Endothelial cell of umbilical vein (primary cell): ENCODE measurements around the gene EEF1AKMT3. TPM values are rescaled to one million over a fixed set of nuclear protein-coding genes. Genes with fewer than 3 reads are reported as not detected.

ENCODE experiments used
- BruUV-seq: library from RNA; stranded (reverse); fragments of 400-500 nt; replicated peaks from 2 replicates; lab custom pipeline; 2021; lab: Mats Ljungman, UMichigan
- CTCF ChIA-PET: fragments of 300-600, 350-600 bp; sonication (Branson Sonifier 250); formaldehyde crosslinking; loops from one replicate; lab custom pipeline; 2021; ENCODE audit warnings: antibody characterized with exemption, inconsistent platforms; lab: Charles Lee
- POLR2A ChIA-PET: fragments of 300-600, 350-600 bp; sonication (Branson Sonifier 250); formaldehyde crosslinking; loops from one replicate; lab custom pipeline; 2021; ENCODE audit warnings: antibody characterized with exemption, inconsistent platforms; lab: Charles Lee
- DNase-seq: peaks from one replicate; pipeline ENCODE4 v3.0.0-alpha.2; 2011; ENCODE audit warnings: low read depth, low spot score
- FAIRE-seq: peaks from 2 replicates; lab custom pipeline; 2011; peaks lifted over from hg19 to GRCh38; lab: Jason Lieb, UNC
- H2AFZ ChIP-seq: 2 replicates; pipeline ENCODE4 v1.6.0; 2012; ENCODE audit warnings: low read depth, low read length, control low read depth, inconsistent platforms
- H3K27ac ChIP-seq: 2 replicates; pipeline ENCODE4 v1.5.1; 2011; ENCODE audit warnings: low read depth, mild to moderate bottlenecking, control low read depth, low read length, moderate library complexity; ENCODE audit not compliant: insufficient read depth
- H3K27me3 ChIP-seq, 2 experiments: 2 replicates each; pipeline versions ENCODE4 v1.6.0 to v1.6.1; 2011; ENCODE audit warnings: low read length in 2 of 2, mixed read lengths in 1 of 2; ENCODE audit not compliant: control insufficient read depth in 2 of 2, insufficient read depth in 2 of 2
- H3K36me3 ChIP-seq, 2 experiments: 2 replicates in 1 of 2; 3 replicates in 1 of 2; pipeline ENCODE4 v1.5.1; 2011; ENCODE audit warnings: low read length in 2 of 2, mild to moderate bottlenecking in 1 of 2, moderate library complexity in 1 of 2; ENCODE audit not compliant: control insufficient read depth in 2 of 2, insufficient read depth in 2 of 2; ENCODE audit errors: extremely low read depth in 1 of 2
- H3K4me1 ChIP-seq: 3 replicates; pipeline ENCODE4 v1.5.1; 2011; ENCODE audit warnings: mild to moderate bottlenecking, low read length; ENCODE audit not compliant: control insufficient read depth, insufficient read depth; ENCODE audit errors: extremely low read depth
- H3K4me2 ChIP-seq: 2 replicates; pipeline ENCODE4 v1.6.1; 2011; ENCODE audit warnings: low read length, control low read depth, mixed read lengths; ENCODE audit not compliant: insufficient read depth
- H3K4me3 ChIP-seq, 3 experiments: fragments of 200-600 bp in 1 of 3; sonication (generic), shearing (Covaris generic) in 1 of 3; replicated peaks in 1 of 3; 2 replicates each; pipeline ENCODE4 v1.5.1; 2011 to 2016; ENCODE audit warnings: control low read depth in 3 of 3, low read length in 3 of 3, mild to moderate bottlenecking in 2 of 3, inconsistent platforms in 1 of 3, low read depth in 1 of 3, moderate library complexity in 1 of 3; ENCODE audit not compliant: insufficient read depth in 1 of 3
- H3K79me2 ChIP-seq: 2 replicates; pipeline ENCODE4 v1.6.0; 2012; ENCODE audit warnings: low read length, inconsistent platforms; ENCODE audit not compliant: control insufficient read depth, insufficient read depth
- H3K9ac ChIP-seq: replicated peaks from 2 replicates; pipeline ENCODE3; 2011; ENCODE audit warnings: low read length, control low read depth; ENCODE audit not compliant: insufficient read depth; ENCODE audit errors: extremely low read depth
- H3K9me1 ChIP-seq: replicated peaks from 3 replicates; pipeline ENCODE4 v1.6.0; 2011; ENCODE audit warnings: mild to moderate bottlenecking, low read length; ENCODE audit not compliant: control insufficient read depth, insufficient read depth; ENCODE audit errors: extremely low read depth
- H3K9me3 ChIP-seq: replicated peaks from 2 replicates; pipeline ENCODE4 v1.5.1; 2012; ENCODE audit warnings: low read length, inconsistent platforms; ENCODE audit not compliant: control insufficient read depth, insufficient read depth
- H4K20me1 ChIP-seq: replicated peaks from 2 replicates; pipeline ENCODE3; 2011; ENCODE audit warnings: mild to moderate bottlenecking, low read length; ENCODE audit not compliant: control insufficient read depth, insufficient read depth; ENCODE audit errors: extremely low read depth
- EZH2 ChIP-seq: IDR thresholded peaks from 2 replicates; pipeline ENCODE4 v1.6.1; 2012; ENCODE audit warnings: borderline replicate concordance, low read depth, mild to moderate bottlenecking, moderate library complexity, low read length, inconsistent platforms; ENCODE audit not compliant: severe bottlenecking
- GATA2 ChIP-seq: IDR thresholded peaks from 2 replicates; pipeline ENCODE4 v1.7.0; 2011; ENCODE audit warnings: low read depth, mild to moderate bottlenecking, moderate library complexity, mixed read lengths, low read length; ENCODE audit not compliant: insufficient read length, insufficient read depth
- dilution Hi-C: fragments of 300-500 bp; cut with MboI; formaldehyde crosslinking; loops from one replicate; pipeline ENCODE4 v1.15.0; 2019; ENCODE audit warnings: low sequenced_read_pairs; ENCODE audit not compliant: extremely low pct_ligation_motif_present
- intact Hi-C: fragments of 100-400 bp; cut with micrococcal nuclease; formaldehyde crosslinking; loops from one replicate; pipeline ENCODE4 v1.10.0; 2022
- polyA plus RNA-seq, 4 experiments: library from polyadenylated mRNA; depleted of rRNA in 3 of 4; stranded (reverse) in 3 of 4; unstranded in 1 of 4; fragments of >200 nt; gene quantifications; 2 replicates each; pipeline versions ENCODE4 v1.2.1 to v1.2.3, GENCODE V29; 2011 to 2012; ENCODE audit warnings: missing spikeins in 1 of 4
- total RNA-seq: library from RNA; stranded (reverse); gene quantifications from 2 replicates; pipeline ENCODE4 v1.2.3, GENCODE V29; 2021

EEF1AKMT3 gene
- total and polyA plus RNA-seq, 2 donors (not counting 3 experiments of a cell fraction or from before 2014, with no cell fraction given), result 7.9 to 8.8 TPM

GRCh38 chr12:57755454-57756372 lies 16.7 kb upstream of the EEF1AKMT3 start:
- BruUV-seq, result no TSS peak
- dilution Hi-C loops (no loop called here), intact Hi-C loops (loop anchor here (1.0 kb wide), 1 partner anchor 150 kb away; no protein-coding TSS in a partner anchor)
- Histone ChIP-seq H3K9ac (no peak overlapping the region), H2AFZ (no peak overlapping the region), H3K9me3 (no peaks in the 10 kb centered on the region), H4K20me1 (no peaks in the 10 kb centered on the region), H3K79me2 (peaks cover 12% of the 10 kb centered on the region), H3K4me2 (peak overlapping the region; percentile 7), H3K27ac (no peak overlapping the region), H3K9me1 (no peaks in the 10 kb centered on the region), H3K36me3 (peaks cover 0 to 2% of the 10 kb centered on the region in 2 experiments), H3K27me3 (peaks cover 25 to 33% of the 10 kb centered on the region in 2 experiments), H3K4me3 (peak overlapping the region in 1 of 3 experiments; percentile 57), H3K4me1 (peaks cover 16% of the 10 kb centered on the region)
- ChIA-PET POLR2A (interaction anchor here (0.6 kb wide), 1 partner anchor 30 kb away, joined by 3 read pairs; no protein-coding TSS in a partner anchor), CTCF (interaction anchor here (1.2 to 2.6 kb wide), 9 partner anchors 10 to 149 kb away, joined by 3 to 48 read pairs (median 8); partner anchors contain the start of genes CYP27B1, EEF1AKMT3, METTL1 and TSFM)
- DNase-seq (no peak), FAIRE-seq (no peak)
- TF ChIP-seq GATA2, result no peak
- peak; percentile 82 for TF ChIP-seq EZH2
